H9 (cell line): ENCODE data around the gene KRTAP12-4. TPM values are rescaled to one million over a fixed set of nuclear protein-coding genes. Genes with fewer than 3 reads are reported as not detected.

ENCODE experiments used
- DNase-seq: peaks from one replicate; pipeline ENCODE4 v3.0.0-alpha.2; 2017
- H2AFZ ChIP-seq: one replicate; pipeline ENCODE4 v1.6.1; 2013; ENCODE audit warnings: mild to moderate bottlenecking, low read length, control low read depth, moderate library complexity
- H2AK5ac ChIP-seq: 2 replicates; pipeline ENCODE4 v1.6.1; 2013; ENCODE audit warnings: low read length, control low read depth, mixed read lengths; ENCODE audit not compliant: insufficient read length
- H2BK120ac ChIP-seq: one replicate; pipeline ENCODE4 v1.6.1; 2013; ENCODE audit warnings: low read depth, mild to moderate bottlenecking, low read length, control low read depth, inconsistent platforms; ENCODE audit not compliant: poor library complexity, severe bottlenecking
- H2BK12ac ChIP-seq: 2 replicates; pipeline ENCODE4 v1.6.1; 2013; ENCODE audit warnings: low read length, control low read depth, mixed read lengths, low read depth; ENCODE audit not compliant: insufficient read length
- H2BK15ac ChIP-seq: 2 replicates; pipeline ENCODE4 v1.6.1; 2013; ENCODE audit warnings: low read depth, low read length, control low read depth
- H2BK20ac ChIP-seq: one replicate; pipeline ENCODE4 v1.6.1; 2013; ENCODE audit warnings: low read depth, mild to moderate bottlenecking, low read length, control low read depth, inconsistent platforms; ENCODE audit not compliant: poor library complexity, severe bottlenecking
- H2BK5ac ChIP-seq: 2 replicates; pipeline ENCODE4 v1.6.1; 2013; ENCODE audit warnings: low read length, control low read depth, mixed read lengths; ENCODE audit not compliant: insufficient read length
- H3K14ac ChIP-seq: 2 replicates; pipeline ENCODE4 v1.6.1; 2013; ENCODE audit warnings: low read length, control low read depth; ENCODE audit not compliant: insufficient read depth
- H3K18ac ChIP-seq: 2 replicates; pipeline ENCODE4 v1.6.1; 2013; ENCODE audit warnings: low read depth, mild to moderate bottlenecking, mixed read lengths, low read length, control low read depth; ENCODE audit not compliant: insufficient read length
- H3K23ac ChIP-seq: 2 replicates; pipeline ENCODE4 v1.6.1; 2013; ENCODE audit warnings: low read length, control low read depth, mixed read lengths, low read depth; ENCODE audit not compliant: insufficient read length
- H3K23me2 ChIP-seq: 2 replicates; pipeline ENCODE4 v1.6.1; 2013; ENCODE audit warnings: low read depth, mild to moderate bottlenecking, mixed read lengths, low read length, control low read depth; ENCODE audit not compliant: insufficient read length, poor library complexity, severe bottlenecking
- H3K27ac ChIP-seq: 2 replicates; pipeline ENCODE4 v1.5.1; 2013; ENCODE audit warnings: low read length, control low read depth, mixed read lengths, low read depth; ENCODE audit not compliant: insufficient read length
- H3K27me3 ChIP-seq: 2 replicates; pipeline ENCODE4 v1.6.1; 2013; ENCODE audit warnings: low read length, control low read depth, inconsistent platforms; ENCODE audit not compliant: insufficient read depth
- H3K4ac ChIP-seq: 2 replicates; pipeline ENCODE4 v1.6.1; 2013; ENCODE audit warnings: low read depth, mild to moderate bottlenecking, control low read depth, inconsistent platforms, low read length, moderate library complexity
- H3K4me1 ChIP-seq: 2 replicates; pipeline ENCODE4 v1.6.1; 2013; ENCODE audit warnings: low read length, control low read depth, inconsistent platforms; ENCODE audit not compliant: insufficient read depth
- H3K4me2 ChIP-seq: 2 replicates; pipeline ENCODE4 v1.6.1; 2013; ENCODE audit warnings: low read length, control low read depth, mixed read lengths; ENCODE audit not compliant: insufficient read length, insufficient read depth
- H3K56ac ChIP-seq: 2 replicates; pipeline ENCODE4 v1.6.1; 2013; ENCODE audit warnings: low read depth, mild to moderate bottlenecking, mixed read lengths, low read length, control low read depth; ENCODE audit not compliant: insufficient read length
- H3K79me1 ChIP-seq: 2 replicates; pipeline ENCODE4 v1.6.1; 2013; ENCODE audit warnings: low read depth, mild to moderate bottlenecking, moderate library complexity, low read length, control low read depth, inconsistent platforms; ENCODE audit not compliant: insufficient read depth, poor library complexity, severe bottlenecking
- H3K79me2 ChIP-seq: 2 replicates; pipeline ENCODE4 v1.6.1; 2013; ENCODE audit warnings: low read length, control low read depth, inconsistent platforms; ENCODE audit not compliant: insufficient read depth
- H3K9ac ChIP-seq: 2 replicates; pipeline ENCODE4 v1.6.1; 2013; ENCODE audit warnings: low read length, control low read depth, mixed read lengths; ENCODE audit not compliant: insufficient read length; ENCODE audit errors: extremely low read depth
- H3K9me3 ChIP-seq: one replicate; pipeline ENCODE4 v1.6.1; 2013; ENCODE audit warnings: low read depth, low read length, inconsistent platforms; ENCODE audit not compliant: control insufficient read depth
- H3T11ph ChIP-seq: one replicate; pipeline ENCODE4 v1.6.1; 2013; ENCODE audit warnings: mild to moderate bottlenecking, low read length, control low read depth, inconsistent platforms
- H4K20me1 ChIP-seq: one replicate; pipeline ENCODE4 v1.6.1; 2013; ENCODE audit not compliant: control insufficient read depth, insufficient read length, insufficient read depth
- H4K5ac ChIP-seq: 2 replicates; pipeline ENCODE4 v1.6.1; 2013; ENCODE audit warnings: low read depth, mild to moderate bottlenecking, mixed read lengths, low read length, control low read depth; ENCODE audit not compliant: insufficient read length
- H4K8ac ChIP-seq: replicated peaks from 2 replicates; pipeline ENCODE4 v1.6.1; 2013; ENCODE audit warnings: low read length, control low read depth, mixed read lengths, low read depth; ENCODE audit not compliant: insufficient read length
- H4K91ac ChIP-seq: 2 replicates; pipeline ENCODE4 v1.6.1; 2013; ENCODE audit warnings: low read depth, mild to moderate bottlenecking, moderate library complexity, mixed read lengths, low read length, control low read depth; ENCODE audit not compliant: insufficient read length
- H3K27ac Mint-ChIP-seq, 3 experiments: 2 replicates in 2 of 3; 3 replicates in 1 of 3; pipeline ENCODE4 v1.8.0; 2020 to 2021; ENCODE audit warnings: mixed read lengths in 3 of 3, mild to moderate bottlenecking in 1 of 3, moderate library complexity in 1 of 3
- H3K27me3 Mint-ChIP-seq: 2 replicates; pipeline ENCODE4 v1.8.0; 2021; ENCODE audit warnings: low read depth, mild to moderate bottlenecking, moderate library complexity, mixed read lengths
- H3K36me3 Mint-ChIP-seq, 3 experiments: 2 replicates in 2 of 3; 3 replicates in 1 of 3; pipeline ENCODE4 v1.8.0; 2020 to 2021; ENCODE audit warnings: low read depth in 3 of 3, mixed read lengths in 3 of 3; ENCODE audit not compliant: insufficient read depth in 1 of 3
- H3K4me1 Mint-ChIP-seq, 2 experiments: 2 replicates each; pipeline ENCODE4 v1.8.0; 2020; ENCODE audit warnings: mixed read lengths in 2 of 2
- H3K4me3 Mint-ChIP-seq, 2 experiments: 2 replicates in 1 of 2; 3 replicates in 1 of 2; pipeline ENCODE4 v1.8.0; 2020 to 2021; ENCODE audit warnings: mild to moderate bottlenecking in 2 of 2, mixed read lengths in 2 of 2, moderate library complexity in 1 of 2
- H3K9me3 Mint-ChIP-seq, 2 experiments: 2 replicates in 1 of 2; 3 replicates in 1 of 2; pipeline ENCODE4 v1.8.0; 2020; ENCODE audit warnings: mild to moderate bottlenecking in 2 of 2, mixed read lengths in 2 of 2, moderate library complexity in 1 of 2
- WGBS: extraction: QIAGEN DNeasy Blood & Tissue Kit; methylation state at CpG from one replicate; pipeline ENCODE4 v1.1.7; 2013; ENCODE audit warnings: missing lambda C conversion rate, low lambda C conversion rate, mixed read lengths; ENCODE audit not compliant: insufficient read length; ENCODE audit errors: extremely low coverage; 5-methylcytosine and 5-hydroxymethylcytosine counted together
- total RNA-seq: library from RNA; stranded (reverse); gene quantifications from 2 replicates; pipeline ENCODE4 v1.2.1, GENCODE V29; 2021
- TF ChIP-seq, protein P1 (sequence below): fragments of 200-600 bp; sonication (generic); conservative IDR thresholded peaks from 3 replicates; pipeline ENCODE4 v1.8.0; 2021; ENCODE audit warnings: antibody characterized with exemption, mild to moderate bottlenecking

The KRTAP12-4 gene
- total RNA-seq, 1 experiment from 2014 or later, result not detected

- no peak overlapping the region for H3K4me3 Mint-ChIP-seq
These were observed 39.5 kb downstream of the KRTAP12-4 start for GRCh38 chr21:44614961-44615391.

More at GRCh38 chr21:44614961-44615391, 39.5 kb downstream of the KRTAP12-4 start:
- WGBS, result no CpG with 5 or more reads among the region's 28 CpGs
- Histone ChIP-seq H2AFZ (no peak overlapping the region), H3K4me2 (no peak overlapping the region), H3K18ac (no peak overlapping the region), H4K20me1 (no peaks in the 10 kb centered on the region), H3K14ac (no peak overlapping the region), H2AK5ac (no peak overlapping the region), H3K27me3 (no peaks in the 10 kb centered on the region), H2BK5ac (no peak overlapping the region), H2BK15ac (no peak overlapping the region), H3K9me3 (peaks cover 10% of the 10 kb centered on the region), H3K23me2 (no peaks in the 10 kb centered on the region), H3K27ac (no peak overlapping the region), H4K5ac (no peak overlapping the region), H4K91ac (no peak overlapping the region), H2BK12ac (no peak overlapping the region), H4K8ac (no peak overlapping the region), H3K79me2 (no peaks in the 10 kb centered on the region), H3K4me1 (no peaks in the 10 kb centered on the region), H3K4ac (no peak overlapping the region), H3K79me1 (no peaks in the 10 kb centered on the region), H3K23ac (no peak overlapping the region), H3K56ac (no peak overlapping the region), H3K9ac (no peak overlapping the region), H2BK20ac (no peak overlapping the region), H2BK120ac (no peak overlapping the region), H3T11ph (no peak overlapping the region)
- Mint-ChIP-seq H3K36me3 (peaks cover 10 to 28% (median 26%) of the 10 kb centered on the region in 3 experiments), H3K27ac (peak overlapping the region in 1 of 3 experiments; percentile 57; a peak in 1 of 7 replicates), H3K4me1 (peaks cover 27% of the 10 kb centered on the region in 2 experiments), H3K27me3 (peaks cover 4% of the 10 kb centered on the region), H3K9me3 (peaks cover 34 to 42% of the 10 kb centered on the region in 2 experiments)
- peak; percentile 19 for DNase-seq
- TF ChIP-seq, protein P1, sequence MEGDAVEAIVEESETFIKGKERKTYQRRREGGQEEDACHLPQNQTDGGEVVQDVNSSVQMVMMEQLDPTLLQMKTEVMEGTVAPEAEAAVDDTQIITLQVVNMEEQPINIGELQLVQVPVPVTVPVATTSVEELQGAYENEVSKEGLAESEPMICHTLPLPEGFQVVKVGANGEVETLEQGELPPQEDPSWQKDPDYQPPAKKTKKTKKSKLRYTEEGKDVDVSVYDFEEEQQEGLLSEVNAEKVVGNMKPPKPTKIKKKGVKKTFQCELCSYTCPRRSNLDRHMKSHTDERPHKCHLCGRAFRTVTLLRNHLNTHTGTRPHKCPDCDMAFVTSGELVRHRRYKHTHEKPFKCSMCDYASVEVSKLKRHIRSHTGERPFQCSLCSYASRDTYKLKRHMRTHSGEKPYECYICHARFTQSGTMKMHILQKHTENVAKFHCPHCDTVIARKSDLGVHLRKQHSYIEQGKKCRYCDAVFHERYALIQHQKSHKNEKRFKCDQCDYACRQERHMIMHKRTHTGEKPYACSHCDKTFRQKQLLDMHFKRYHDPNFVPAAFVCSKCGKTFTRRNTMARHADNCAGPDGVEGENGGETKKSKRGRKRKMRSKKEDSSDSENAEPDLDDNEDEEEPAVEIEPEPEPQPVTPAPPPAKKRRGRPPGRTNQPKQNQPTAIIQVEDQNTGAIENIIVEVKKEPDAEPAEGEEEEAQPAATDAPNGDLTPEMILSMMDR, result no peak
